Femur (tissue), 1 donor: ENCODE results near the gene SF3A2.
"Not testable (repeated sequence)": the region's sequence is repeated elsewhere in the genome, so short reads cannot be mapped to it uniquely, and the experiment has no call there.

Source experiments
- DNase-seq: peaks from one replicate; pipeline ENCODE4 v3.0.0-alpha.2; 2017

SF3A2 gene

GRCh38 chr19:2277138-2277537, 40.5 kb downstream of the SF3A2 start:
- no peak for DNase-seq

- no peak for DNase-seq
These were observed 42.0 kb downstream of the SF3A2 start for GRCh38 chr19:2278459-2279158.

DNA sequence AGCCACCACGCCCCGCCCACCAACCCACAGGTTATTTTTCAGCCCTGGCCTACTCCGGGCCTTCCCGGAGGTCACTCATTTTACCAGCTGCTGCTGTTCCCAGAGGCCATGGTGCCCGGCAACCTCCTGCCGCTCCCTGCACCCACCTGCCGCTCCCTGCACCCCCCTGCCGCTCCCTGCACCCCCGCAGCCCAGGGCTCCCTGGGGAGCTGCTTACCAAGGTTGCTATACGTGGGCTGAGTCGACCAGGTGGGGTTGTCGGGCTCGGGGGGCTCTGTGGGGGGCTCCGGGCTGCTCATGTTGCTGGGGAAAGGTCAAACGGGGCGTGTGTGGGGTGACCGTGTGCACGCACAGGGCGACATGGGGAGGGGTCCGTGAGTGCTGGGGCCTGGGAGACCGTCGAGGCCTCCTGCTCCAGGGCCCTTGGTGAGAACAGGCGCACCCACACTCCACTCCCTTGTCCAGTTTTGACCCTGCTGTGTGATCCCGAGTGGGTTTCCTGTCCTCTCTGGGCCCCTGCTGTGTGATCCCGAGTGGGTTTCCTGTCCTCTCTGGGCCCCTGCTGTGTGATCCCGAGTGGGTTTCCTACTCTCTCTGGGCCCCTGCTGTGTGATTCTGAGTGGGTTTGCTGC, 44.1 kb downstream of the SF3A2 start:
- DNase-seq: no peak

DNA sequence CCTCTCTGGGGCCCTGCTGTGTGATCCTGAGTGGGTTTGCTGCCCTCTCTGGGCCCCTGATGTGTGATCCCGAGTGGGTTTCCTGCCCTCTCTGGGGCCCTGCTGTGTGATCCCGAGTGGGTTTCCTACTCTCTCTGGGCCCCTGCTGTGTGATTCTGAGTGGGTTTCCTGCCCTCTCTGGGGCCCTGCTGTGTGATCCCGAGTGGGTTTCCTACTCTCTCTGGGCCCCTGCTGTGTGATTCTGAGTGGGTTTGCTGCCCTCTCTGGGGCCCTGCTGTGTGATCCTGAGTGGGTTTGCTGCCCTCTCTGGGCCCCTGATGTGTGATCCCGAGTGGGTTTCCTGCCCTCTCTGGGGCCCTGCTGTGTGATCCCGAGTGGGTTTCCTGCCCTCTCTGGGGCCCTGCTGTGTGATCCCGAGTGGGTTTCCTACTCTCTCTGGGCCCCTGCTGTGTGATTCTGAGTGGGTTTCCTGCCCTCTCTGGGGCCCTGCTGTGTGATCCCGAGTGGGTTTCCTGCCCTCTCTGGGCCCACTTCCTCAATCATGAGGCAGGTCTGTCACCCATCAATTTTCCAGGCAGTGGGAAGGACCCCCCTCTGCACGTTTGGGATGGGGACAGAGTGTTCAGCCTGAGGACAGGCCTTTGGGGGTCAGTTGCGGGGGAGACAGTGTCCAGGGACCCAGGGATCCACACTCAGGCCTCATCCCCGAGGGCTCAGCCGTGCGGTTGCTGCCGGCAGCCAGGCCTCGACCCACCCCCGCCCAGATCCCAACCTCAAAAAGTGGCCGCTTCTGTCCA, 44.8 kb downstream of the SF3A2 start:
- not testable (repeated sequence) for DNase-seq

DNA sequence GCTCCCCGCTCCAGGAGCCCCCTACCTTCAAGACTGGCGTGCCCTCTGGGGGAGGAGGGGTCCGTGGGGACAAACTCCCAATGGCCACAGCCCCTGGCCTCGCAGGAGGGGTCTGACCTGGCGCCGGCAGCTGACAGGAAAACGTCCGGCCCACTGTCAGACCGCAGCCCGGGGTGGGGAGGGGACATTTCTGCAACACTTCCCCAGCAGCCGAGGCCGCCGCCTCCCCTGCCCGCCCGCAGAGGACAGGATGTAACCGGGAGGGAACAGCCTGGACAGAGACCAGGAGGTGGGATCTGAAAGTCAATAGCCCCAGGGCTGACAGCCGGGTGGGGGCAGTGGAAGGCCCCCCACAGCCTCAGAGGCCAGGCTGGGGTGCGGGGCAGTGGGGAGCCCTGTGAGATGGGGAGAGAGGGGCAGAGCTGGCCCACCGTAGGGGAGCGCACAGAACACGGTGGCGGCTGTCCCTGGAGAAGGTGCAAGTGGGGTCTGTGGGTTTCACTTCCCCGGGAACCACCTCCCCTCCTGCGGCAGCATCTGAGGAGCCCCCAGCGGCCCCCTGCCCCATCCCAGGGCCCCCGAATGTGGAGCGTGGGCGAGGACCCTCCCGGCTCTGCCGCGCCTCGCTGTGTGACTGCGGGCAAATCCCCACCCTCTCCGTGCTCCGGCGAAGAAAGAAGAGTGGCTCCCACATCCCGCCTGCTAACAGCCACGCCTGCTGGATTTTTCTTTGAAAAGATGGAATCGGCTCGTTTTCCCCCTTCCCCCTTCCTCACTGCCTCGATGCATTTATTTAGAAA, 45.6 kb downstream of the SF3A2 start, which contains the start of gene PEAK3:
Gene PEAK3, minus strand, starts transcription at position 114 of the 800 bp plus-strand sequence. CDS start 1,244 bp downstream, outside the sequence.
- DNase-seq: peak; percentile 85

DNA sequence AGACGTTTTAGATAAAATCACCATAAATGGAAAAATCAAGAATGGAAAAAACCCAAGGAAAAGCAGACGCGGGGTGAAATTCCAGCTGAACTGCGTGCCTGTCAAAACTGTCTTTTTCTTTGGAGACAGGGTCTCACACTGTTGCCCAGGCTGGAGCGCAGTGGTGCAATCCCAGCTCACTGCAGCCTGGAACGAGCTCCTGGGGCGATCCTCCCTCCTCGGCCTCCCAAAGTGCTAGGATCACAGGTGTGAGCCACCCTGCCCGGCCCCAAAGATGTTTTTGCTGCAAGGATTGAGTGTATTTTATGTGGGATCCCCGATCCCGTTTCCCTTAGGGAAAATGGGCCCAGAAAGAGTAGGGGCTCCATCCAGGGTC, 46.2 kb downstream of the SF3A2 start:
- no peak for DNase-seq

- DNase-seq: peak; percentile 10
These were observed 47.3 kb downstream of the SF3A2 start for GRCh38 chr19:2283835-2284507.

DNA sequence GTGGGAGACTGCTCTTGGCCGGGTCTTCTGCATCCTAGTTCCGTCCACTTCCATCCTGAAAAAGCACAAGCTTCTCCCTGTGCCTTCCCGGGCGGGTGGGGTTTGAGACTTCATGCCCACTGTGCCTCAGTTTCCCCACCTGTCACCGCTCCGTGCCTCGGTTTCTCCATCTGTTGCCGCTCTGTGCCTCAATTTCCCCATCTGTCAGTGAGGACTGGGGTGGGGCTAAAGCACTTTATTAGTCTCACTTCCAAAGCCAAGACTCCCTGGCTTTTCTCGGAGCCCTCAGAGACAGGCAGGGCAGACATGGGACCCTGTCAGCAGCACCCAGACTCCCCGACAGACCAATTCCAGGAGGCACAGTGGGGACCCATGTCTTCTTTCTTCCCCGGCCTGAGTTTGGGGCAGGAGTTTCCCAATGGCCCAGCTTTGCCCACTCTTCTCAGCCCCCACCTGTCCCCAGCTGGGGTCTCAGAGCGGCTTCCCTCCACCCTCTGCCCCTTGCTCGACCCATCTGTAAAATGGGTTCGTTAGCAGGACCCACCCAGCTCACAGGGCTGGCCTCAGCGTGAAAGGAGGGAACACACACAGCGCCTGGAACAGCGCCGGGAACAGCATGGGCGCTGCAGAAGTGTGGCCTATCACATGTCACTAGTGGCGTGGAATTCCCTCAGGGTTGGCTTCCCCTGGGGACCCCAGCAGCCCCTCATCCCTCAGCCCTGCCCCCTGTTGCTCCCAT, 49.9 kb downstream of the SF3A2 start:
- DNase-seq: peak; percentile 11

GRCh38 chr19:2287585-2288337, 51.1 kb downstream of the SF3A2 start:
- no peak for DNase-seq

- DNase-seq: no peak
These were observed 51.8 kb downstream of the SF3A2 start for GRCh38 chr19:2288338-2288817.

- no peak for DNase-seq
These were observed 52.4 kb downstream of the SF3A2 start for GRCh38 chr19:2288818-2289713.

DNA sequence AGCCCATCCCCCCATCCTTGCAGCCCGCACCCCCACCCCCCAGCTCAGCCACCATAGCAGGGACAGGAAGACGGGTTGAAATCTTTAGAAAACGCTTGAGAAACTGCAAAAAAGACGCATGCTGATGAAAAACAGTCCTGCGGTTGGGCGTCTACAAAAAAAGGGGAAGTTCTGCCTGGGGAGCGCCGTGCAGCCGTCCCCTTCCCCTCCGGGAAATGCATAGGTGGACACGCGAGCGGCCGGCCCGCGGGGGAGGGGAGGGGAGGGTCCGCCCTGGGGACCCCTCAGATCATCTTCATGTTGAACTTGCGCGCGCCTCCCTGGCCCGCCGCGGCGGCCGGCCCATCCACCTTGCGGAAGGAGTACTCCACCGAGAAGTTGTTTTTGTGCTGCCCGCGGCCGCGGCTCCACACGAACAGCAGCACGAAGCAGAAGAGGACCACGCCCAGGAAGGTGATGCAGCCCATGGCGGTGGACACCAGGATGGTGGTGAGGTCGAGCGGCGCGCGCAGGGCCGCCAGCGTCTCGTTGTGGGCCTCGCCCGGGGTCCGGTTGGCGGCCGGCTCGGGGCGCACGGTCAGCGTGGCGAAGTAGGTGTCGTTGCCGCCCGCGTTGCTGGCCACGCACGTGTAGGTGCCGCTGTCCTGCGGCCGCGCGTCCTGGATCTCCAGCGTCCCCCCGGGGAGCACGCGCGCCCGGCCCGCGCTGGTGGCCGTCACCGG, 53.3 kb downstream of the SF3A2 start:
- DNase-seq: no peak

DNA sequence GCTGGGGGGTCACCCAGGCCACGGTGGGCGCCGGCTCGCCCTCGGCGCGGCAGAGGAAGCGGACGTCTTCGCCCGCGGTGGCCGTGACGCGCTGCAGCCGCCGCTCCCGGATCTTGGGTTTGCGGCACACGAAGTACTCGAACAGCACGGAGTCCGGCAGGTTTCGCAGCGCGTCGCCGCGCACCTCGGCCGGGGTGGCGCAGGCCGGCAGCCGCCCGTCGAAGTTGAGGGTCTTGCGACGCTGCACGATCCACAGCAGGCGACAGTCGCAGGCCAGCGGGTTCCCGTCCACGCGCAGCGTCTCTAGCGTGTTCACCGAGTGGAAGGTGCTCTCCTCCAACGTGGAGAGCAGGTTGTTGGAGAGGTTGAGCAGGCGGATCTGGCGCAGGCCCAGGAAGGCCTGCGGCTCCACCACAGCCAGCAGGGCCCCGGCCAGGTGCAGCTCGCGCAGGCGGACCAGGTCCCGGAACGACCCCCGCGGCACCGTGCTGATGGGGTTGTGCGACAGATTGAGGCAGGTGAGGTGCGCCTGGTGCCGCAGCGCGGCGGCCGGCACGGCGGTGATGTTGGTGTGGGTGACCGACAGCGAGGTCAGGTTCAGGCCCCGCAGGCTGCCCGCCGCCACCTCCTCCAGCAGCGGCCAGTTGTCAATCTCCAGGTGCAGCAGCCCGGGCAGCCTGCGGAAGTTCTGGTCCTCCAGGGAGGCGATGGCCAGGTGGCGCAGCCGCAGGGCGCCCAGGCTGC, 54.0 kb downstream of the SF3A2 start:
- DNase-seq: no peak

DNA sequence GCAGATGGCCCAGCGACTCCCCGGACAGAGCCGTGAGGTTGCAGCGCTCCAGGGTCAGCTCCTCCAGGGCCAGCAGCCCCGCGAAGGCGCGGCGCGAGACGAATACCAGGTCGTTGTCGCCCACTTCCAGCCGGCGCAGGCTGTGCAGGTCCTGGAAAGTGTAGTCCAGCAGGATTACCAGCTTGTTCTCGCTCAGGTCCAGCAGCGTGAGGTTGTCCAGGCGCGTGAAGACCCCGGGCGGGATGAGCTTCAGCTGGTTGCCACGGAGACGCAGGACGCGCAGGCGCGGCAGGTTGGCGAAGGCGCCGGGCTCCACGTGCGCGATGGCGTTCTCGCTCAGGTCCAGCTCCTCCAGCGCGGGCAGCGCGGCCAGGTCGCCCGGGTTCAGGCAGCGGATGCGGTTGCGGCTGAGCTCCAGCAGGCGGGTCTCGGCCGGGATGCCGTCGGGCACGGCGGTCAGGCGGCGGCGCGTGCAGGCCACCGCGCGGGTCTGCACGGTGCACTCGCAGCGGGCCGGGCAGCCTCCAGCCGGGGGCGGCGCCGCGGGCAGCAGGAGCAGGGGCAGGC, 54.6 kb downstream of the SF3A2 start:
- no peak for DNase-seq

GRCh38 chr19:2294687-2295335, 58.2 kb downstream of the SF3A2 start:
- no peak for DNase-seq

- no peak for DNase-seq
These were observed 59.5 kb downstream of the SF3A2 start for GRCh38 chr19:2296141-2296540.
